ACC112 (cell line): ENCODE measurements around the gene MKNK1.

ENCODE experiments used
- H2AFZ ChIP-seq: fragments of 200-600 bp; sonication (generic); one replicate; pipeline ENCODE4 v1.6.0; 2017; ENCODE audit warnings: antibody characterized with exemption, low read length; ENCODE audit not compliant: unreplicated experiment
- H3K27ac ChIP-seq: fragments of 200-600 bp; sonication (generic); 2 replicates; pipeline ENCODE4 v1.5.1; 2014; ENCODE audit warnings: low read depth, mild to moderate bottlenecking, antibody characterized with exemption, low read length, moderate library complexity
- H3K27me3 ChIP-seq: fragments of 200-600 bp; sonication (generic); 2 replicates; pipeline ENCODE4 v1.6.1; 2014; ENCODE audit warnings: mild to moderate bottlenecking, antibody characterized with exemption, low read length, moderate library complexity, mixed read lengths; ENCODE audit not compliant: insufficient read depth
- H3K36me3 ChIP-seq: fragments of 200-600 bp; sonication (generic); 2 replicates; pipeline ENCODE4 v1.6.1; 2016; ENCODE audit warnings: mild to moderate bottlenecking, antibody characterized with exemption, low read length, moderate library complexity, mixed read lengths; ENCODE audit not compliant: insufficient read depth
- H3K4me1 ChIP-seq: fragments of 200-600 bp; sonication (generic); one replicate; pipeline ENCODE4 v1.6.1; 2016; ENCODE audit warnings: low read length, mixed read lengths; ENCODE audit not compliant: insufficient read depth, unreplicated experiment, control insufficient read depth
- H3K4me3 ChIP-seq: fragments of 200-600 bp; sonication (generic); 2 replicates; pipeline ENCODE4 v1.5.1; 2014; ENCODE audit warnings: mild to moderate bottlenecking, low read depth, low read length
- H3K79me2 ChIP-seq: fragments of 200-600 bp; sonication (generic); one replicate; pipeline ENCODE4 v1.6.0; 2016; ENCODE audit warnings: low read length; ENCODE audit not compliant: control insufficient read depth, unreplicated experiment, insufficient read depth

The MKNK1 gene

GRCh38 chr1:46512135-46512791 lies 91.8 kb downstream of the MKNK1 start:
- no peak overlapping the region for H2AFZ ChIP-seq
- H3K36me3 ChIP-seq: no peaks in the 10 kb centered on the region
- H3K4me1 ChIP-seq: peaks cover 13% of the 10 kb centered on the region
- H3K27me3 ChIP-seq: no peaks in the 10 kb centered on the region
- no peak overlapping the region for H3K27ac ChIP-seq
- no peaks in the 10 kb centered on the region for H3K79me2 ChIP-seq
- H3K4me3 ChIP-seq: no peak overlapping the region

- Histone ChIP-seq H3K36me3 (no peaks in the 10 kb centered on the region), H3K79me2 (no peaks in the 10 kb centered on the region), H3K4me3 (no peak overlapping the region), H3K27me3 (no peaks in the 10 kb centered on the region), H3K4me1 (peaks cover 10% of the 10 kb centered on the region), H2AFZ (no peak overlapping the region), H3K27ac (no peak overlapping the region)
Observed at GRCh38 chr1:46510998-46511365, 93.1 kb downstream of the MKNK1 start.

- H3K4me1 ChIP-seq: peaks cover 10% of the 10 kb centered on the region
- no peak overlapping the region for H2AFZ ChIP-seq
- no peaks in the 10 kb centered on the region for H3K27me3 ChIP-seq
- H3K27ac ChIP-seq: no peak overlapping the region
- H3K36me3 ChIP-seq: no peaks in the 10 kb centered on the region
- no peak overlapping the region for H3K4me3 ChIP-seq
- H3K79me2 ChIP-seq: no peaks in the 10 kb centered on the region
Observed at GRCh38 chr1:46510341-46510997, 93.6 kb downstream of the MKNK1 start.

GRCh38 chr1:46508757-46509156 lies 95.3 kb downstream of the MKNK1 start:
- Histone ChIP-seq H3K4me3 (no peak overlapping the region), H3K36me3 (no peaks in the 10 kb centered on the region), H3K27me3 (peaks cover under 1% of the 10 kb centered on the region; the same call in 1 of the 2 replicates), H3K27ac (no peak overlapping the region), H3K4me1 (peaks cover 10% of the 10 kb centered on the region), H3K79me2 (no peaks in the 10 kb centered on the region), H2AFZ (no peak overlapping the region)
